OCI-LY3 (cell line): ENCODE results near the gene LRBA.

Source experiments
- H2AFZ ChIP-seq: fragments of 200-600, 300-600 bp; shearing (Covaris generic); 2 replicates; pipeline ENCODE4 v1.6.0; 2014; ENCODE audit warnings: antibody characterized with exemption, low read depth, low read length
- H3K27ac ChIP-seq: fragments of 200-600, 300-600 bp; sonication (generic); 2 replicates; pipeline ENCODE4 v1.5.1; 2014; ENCODE audit warnings: mild to moderate bottlenecking, low read length, moderate library complexity, mixed read lengths
- H3K27me3 ChIP-seq: fragments of 200-600, 300-600 bp; sonication (generic); 2 replicates; pipeline ENCODE4 v1.6.1; 2014; ENCODE audit warnings: low read depth, low read length, mixed read lengths
- H3K36me3 ChIP-seq: fragments of 200-600, 300-600 bp; sonication (generic); replicated peaks from 2 replicates; pipeline ENCODE3; 2014; ENCODE audit warnings: low read depth, low read length, mixed read lengths
- H3K4me1 ChIP-seq: fragments of 300-600, 200-600 bp; sonication (generic); 2 replicates; pipeline ENCODE4 v1.6.1; 2014; ENCODE audit warnings: low read length, mixed read lengths
- H3K4me2 ChIP-seq: fragments of 200-600, 300-600 bp; sonication (generic); 2 replicates; pipeline ENCODE4 v1.6.1; 2014; ENCODE audit warnings: low read length, mixed read lengths
- H3K4me3 ChIP-seq: fragments of 300-600, 200-600 bp; sonication (generic); 2 replicates; pipeline ENCODE4 v1.5.1; 2014; ENCODE audit warnings: antibody characterized with exemption, mild to moderate bottlenecking, low read length, moderate library complexity
- H3K79me2 ChIP-seq: fragments of 300-600, 200-600 bp; shearing (Covaris generic); 2 replicates; pipeline ENCODE4 v1.6.1; 2014; ENCODE audit warnings: mild to moderate bottlenecking, low read length, mixed read lengths
- H3K9ac ChIP-seq: fragments of 300-600, 200-600 bp; shearing (Covaris generic); 2 replicates; pipeline ENCODE4 v1.6.0; 2014; ENCODE audit warnings: mild to moderate bottlenecking, low read length, moderate library complexity
- H3K9me3 ChIP-seq: fragments of 200-600, 300-600 bp; shearing (Covaris generic); 2 replicates; pipeline ENCODE4 v1.6.1; 2014; ENCODE audit warnings: low read length, mixed read lengths; ENCODE audit not compliant: insufficient read depth
- H4K20me1 ChIP-seq: fragments of 200-600, 300-600 bp; sonication (generic); 2 replicates; pipeline ENCODE4 v1.6.1; 2016; ENCODE audit warnings: low read length, mixed read lengths; ENCODE audit not compliant: insufficient read depth
- CTCF ChIP-seq: fragments of 200-600, 300-600 bp; sonication (generic); IDR thresholded peaks from 2 replicates; pipeline ENCODE4 v1.5.1; 2014; ENCODE audit warnings: antibody characterized with exemption, low read length, low read depth
- EZH2phosphoT487 ChIP-seq: fragments of 200-600 bp; shearing (Covaris generic); IDR thresholded peaks from 2 replicates; pipeline ENCODE4 v1.6.1; 2018; ENCODE audit warnings: antibody characterized with exemption, mixed run types, low read depth

LRBA gene

GRCh38 chr4:150938873-150939499 is 76.1 kb downstream of the LRBA start:
- Histone ChIP-seq H3K9ac (no peak overlapping the region), H3K27ac (no peak overlapping the region), H2AFZ (no peak overlapping the region), H3K4me1 (no peaks in the 10 kb centered on the region), H3K4me2 (no peak overlapping the region), H4K20me1 (no peaks in the 10 kb centered on the region), H3K4me3 (no peak overlapping the region), H3K79me2 (no peaks in the 10 kb centered on the region), H3K36me3 (no peaks in the 10 kb centered on the region), H3K9me3 (no peaks in the 10 kb centered on the region), H3K27me3 (no peaks in the 10 kb centered on the region)
- no peak for TF ChIP-seq EZH2phosphoT487
- no peak for TF ChIP-seq CTCF

DNA sequence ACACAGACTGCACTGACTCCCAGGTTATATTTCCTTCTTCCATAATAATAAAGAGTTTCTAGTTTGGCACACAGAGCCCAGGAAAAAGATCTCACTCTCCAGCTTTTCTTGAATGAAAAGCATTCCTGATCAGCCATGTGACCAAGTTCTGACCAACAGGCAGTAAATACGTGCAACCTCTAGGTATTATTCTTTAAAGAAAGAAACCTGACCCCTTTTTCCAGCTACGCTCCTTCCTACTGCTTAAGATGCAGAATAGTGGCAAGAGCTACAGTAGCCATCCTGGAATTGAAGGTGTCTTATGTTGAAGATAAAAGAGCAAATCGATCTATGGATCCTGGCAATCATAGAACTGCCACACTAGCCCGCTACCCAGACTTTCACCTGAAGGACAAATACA is 76.7 kb downstream of the LRBA start:
- TF ChIP-seq CTCF, result no peak
- no peak for TF ChIP-seq EZH2phosphoT487
- no peak overlapping the region for H3K4me2 ChIP-seq
- no peaks in the 10 kb centered on the region for H3K9me3 ChIP-seq
- no peaks in the 10 kb centered on the region for H3K79me2 ChIP-seq
- H3K4me3 ChIP-seq, result no peak overlapping the region
- no peaks in the 10 kb centered on the region for H3K36me3 ChIP-seq
- H4K20me1 ChIP-seq, result no peaks in the 10 kb centered on the region
- no peaks in the 10 kb centered on the region for H3K4me1 ChIP-seq
- H3K9ac ChIP-seq, result no peak overlapping the region
- H3K27me3 ChIP-seq, result no peaks in the 10 kb centered on the region
- no peak overlapping the region for H3K27ac ChIP-seq
- no peak overlapping the region for H2AFZ ChIP-seq

GRCh38 chr4:150934022-150934421 is 81.1 kb downstream of the LRBA start:
- H3K4me1 ChIP-seq, result no peaks in the 10 kb centered on the region
- H3K36me3 ChIP-seq, result no peaks in the 10 kb centered on the region
- H4K20me1 ChIP-seq, result no peaks in the 10 kb centered on the region
- H3K27me3 ChIP-seq, result no peaks in the 10 kb centered on the region
- H3K79me2 ChIP-seq, result no peaks in the 10 kb centered on the region
- no peak overlapping the region for H3K9ac ChIP-seq
- no peak overlapping the region for H3K4me3 ChIP-seq
- H3K4me2 ChIP-seq, result no peak overlapping the region
- H2AFZ ChIP-seq, result no peak overlapping the region
- TF ChIP-seq EZH2phosphoT487, result no peak
- TF ChIP-seq CTCF, result no peak
- no peak overlapping the region for H3K27ac ChIP-seq
- no peaks in the 10 kb centered on the region for H3K9me3 ChIP-seq

DNA sequence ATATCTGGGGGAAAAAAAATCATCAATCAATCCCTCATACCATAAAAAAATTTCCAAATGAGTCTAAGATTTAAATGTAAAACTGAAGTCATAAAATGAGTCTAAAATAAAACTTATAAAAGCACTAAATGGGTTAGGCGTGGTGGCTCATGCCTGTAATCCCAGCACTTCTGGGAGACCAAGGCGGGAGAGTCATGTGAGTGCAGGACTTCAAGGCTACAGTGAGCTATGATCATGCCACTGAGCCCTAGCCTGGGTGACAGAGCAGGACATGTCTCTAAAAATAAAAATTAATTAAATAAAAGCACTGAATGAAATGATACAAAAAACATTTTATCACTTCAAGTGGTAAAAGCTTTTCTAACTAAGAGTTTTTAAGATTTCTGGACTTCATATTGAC is 83.3 kb downstream of the LRBA start:
- Histone ChIP-seq H3K9me3 (no peaks in the 10 kb centered on the region), H3K4me3 (no peak overlapping the region), H3K9ac (no peak overlapping the region), H3K36me3 (no peaks in the 10 kb centered on the region), H3K4me1 (no peaks in the 10 kb centered on the region), H2AFZ (no peak overlapping the region), H3K4me2 (no peak overlapping the region), H4K20me1 (no peaks in the 10 kb centered on the region), H3K27me3 (no peaks in the 10 kb centered on the region), H3K79me2 (no peaks in the 10 kb centered on the region), H3K27ac (no peak overlapping the region)
- TF ChIP-seq CTCF (no peak), EZH2phosphoT487 (no peak)
